HFFc6 (cell line): ENCODE measurements around the gene CCNF. TPM values are rescaled to one million over a fixed set of nuclear protein-coding genes. Genes with fewer than 3 reads are reported as not detected.
A peak's percentile ranks its signal among the peaks of the same experiment; 100 is the strongest.
"Not testable (repeated sequence)": the region's sequence is repeated elsewhere in the genome, so short reads cannot be mapped to it uniquely, and the experiment has no call there.

Experiments used
- DNase-seq: peaks from one replicate; pipeline ENCODE4 v3.0.0-alpha.2; 2018
- H3K27ac Mint-ChIP-seq: 2 replicates; pipeline ENCODE4 v1.8.0; 2020; ENCODE audit warnings: mild to moderate bottlenecking, mixed read lengths
- H3K27me3 Mint-ChIP-seq: 2 replicates; pipeline ENCODE4 v1.8.0; 2021; ENCODE audit warnings: mild to moderate bottlenecking, moderate library complexity, mixed read lengths; ENCODE audit not compliant: insufficient read depth
- H3K36me3 Mint-ChIP-seq: 2 replicates; pipeline ENCODE4 v1.8.0; 2021; ENCODE audit warnings: low read depth, mixed read lengths
- H3K4me1 Mint-ChIP-seq: 2 replicates; pipeline ENCODE4 v1.8.0; 2020; ENCODE audit warnings: low read depth, mixed read lengths
- H3K4me3 Mint-ChIP-seq: 2 replicates; pipeline ENCODE4 v1.8.0; 2020; ENCODE audit warnings: mild to moderate bottlenecking, moderate library complexity, mixed read lengths
- H3K9me3 Mint-ChIP-seq: 2 replicates; pipeline ENCODE4 v1.8.0; 2020; ENCODE audit warnings: mild to moderate bottlenecking, mixed read lengths
- CTCF ChIP-seq: fragments of 200-600 bp; sonication (generic); IDR thresholded peaks from 2 replicates; pipeline ENCODE4 v1.5.0; 2021; ENCODE audit warnings: antibody characterized with exemption, mild to moderate bottlenecking
- total RNA-seq, 6 experiments: library from RNA; stranded (reverse); fragmentation: NEBNext Ultra II Directional; extraction: Animal tissue kit (Norgen Biotek cat#: 25700); gene quantifications; 2 replicates in 1 of 6; 3 replicates in 5 of 6; pipeline ENCODE4 v1.2.3, GENCODE V29; 2021

The CCNF gene
- total RNA-seq, 6 experiments from 2014 or later: 10.9 to 22.3 (median 19.8) TPM

- Mint-ChIP-seq H3K4me1 (peaks cover 22% of the 10 kb centered on the region), H3K27me3 (peaks cover 5% of the 10 kb centered on the region; the same call in 1 of the 2 replicates), H3K4me3 (no peak overlapping the region), H3K27ac (no peak overlapping the region), H3K9me3 (no peaks in the 10 kb centered on the region), H3K36me3 (no peaks in the 10 kb centered on the region)
- no peak for TF ChIP-seq CTCF
- DNase-seq: no peak
Measured at GRCh38 chr16:2478279-2478678, 49.0 kb downstream of the CCNF start.

- H3K4me1 Mint-ChIP-seq: peaks cover 28% of the 10 kb centered on the region
- H3K9me3 Mint-ChIP-seq, H3K27me3 Mint-ChIP-seq, H3K36me3 Mint-ChIP-seq, H3K27ac Mint-ChIP-seq, DNase-seq, H3K4me3 Mint-ChIP-seq: not testable (repeated sequence)
Measured at GRCh38 chr16:2479996-2480395, 50.7 kb downstream of the CCNF start.

GRCh38 chr16:2480948-2481347, 51.7 kb downstream of the CCNF start:
- H3K27ac Mint-ChIP-seq: no peak overlapping the region
- no peak for DNase-seq
- no peak overlapping the region for H3K4me3 Mint-ChIP-seq
- TF ChIP-seq CTCF: no peak
- peaks cover 28% of the 10 kb centered on the region for H3K4me1 Mint-ChIP-seq
- no peaks in the 10 kb centered on the region for H3K9me3 Mint-ChIP-seq
- peaks cover 5% of the 10 kb centered on the region; the same call in 1 of the 2 replicates for H3K27me3 Mint-ChIP-seq
- H3K36me3 Mint-ChIP-seq: no peaks in the 10 kb centered on the region

- Mint-ChIP-seq H3K4me3 (no peak overlapping the region), H3K4me1 (peaks cover 28% of the 10 kb centered on the region), H3K36me3 (no peaks in the 10 kb centered on the region), H3K27me3 (peaks cover 5% of the 10 kb centered on the region; the same call in 1 of the 2 replicates), H3K27ac (peak overlapping the region; percentile 97), H3K9me3 (no peaks in the 10 kb centered on the region)
- no peak for TF ChIP-seq CTCF
- no peak for DNase-seq
Measured at GRCh38 chr16:2481676-2482075, 52.4 kb downstream of the CCNF start.

GRCh38 chr16:2482249-2482648, 53.0 kb downstream of the CCNF start:
- no peaks in the 10 kb centered on the region for H3K36me3 Mint-ChIP-seq
- no peak for TF ChIP-seq CTCF
- H3K4me3 Mint-ChIP-seq: peak overlapping the region; percentile 86
- H3K9me3 Mint-ChIP-seq: no peaks in the 10 kb centered on the region
- peaks cover 33% of the 10 kb centered on the region for H3K4me1 Mint-ChIP-seq
- DNase-seq: no peak
- peaks cover 9% of the 10 kb centered on the region for H3K27me3 Mint-ChIP-seq
- H3K27ac Mint-ChIP-seq: peak overlapping the region; percentile 97

GRCh38 chr16:2482708-2483534, 53.7 kb downstream of the CCNF start:
- no peak for TF ChIP-seq CTCF
- peaks cover 11% of the 10 kb centered on the region for H3K27me3 Mint-ChIP-seq
- peak overlapping the region; percentile 86 for H3K4me3 Mint-ChIP-seq
- peak overlapping the region; percentile 97 for H3K27ac Mint-ChIP-seq
- H3K4me1 Mint-ChIP-seq: peaks cover 32% of the 10 kb centered on the region
- DNase-seq: peak; percentile 83
- no peaks in the 10 kb centered on the region for H3K36me3 Mint-ChIP-seq
- no peaks in the 10 kb centered on the region for H3K9me3 Mint-ChIP-seq
